ENCODE measurements around the gene SLC29A1.

The SLC29A1 gene

DNA sequence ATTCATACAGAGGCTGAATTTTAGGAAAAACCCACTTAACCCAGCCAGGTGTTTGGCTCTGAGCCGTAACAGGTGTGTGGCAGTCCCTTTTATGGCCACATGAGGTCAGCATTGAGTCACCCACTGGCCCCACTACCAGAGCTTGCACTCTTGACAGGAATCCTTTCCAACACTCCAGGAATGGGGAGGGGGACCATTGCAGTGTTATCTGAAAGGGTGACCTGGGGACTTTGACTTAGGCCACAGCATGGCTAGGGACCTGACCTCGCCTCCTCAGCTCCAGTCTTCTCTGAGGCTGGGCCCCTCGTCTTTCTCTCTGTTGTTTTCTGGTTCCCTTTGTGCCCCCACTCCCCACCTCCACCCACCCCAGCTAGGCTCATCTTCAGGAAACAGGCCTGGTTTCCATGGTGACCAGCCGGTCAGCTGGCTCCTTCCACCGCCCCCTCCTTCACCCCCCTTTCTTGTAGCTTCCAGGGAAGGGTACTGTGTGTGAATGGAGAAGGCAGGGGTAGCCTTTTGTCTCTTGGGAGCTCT lies 44.8 kb downstream of the SLC29A1 start:
- DNase-seq = peak; percentile 59

- DNase-seq = no peak
Observed at GRCh38 chr6:44269178-44269920, 46.0 kb downstream of the SLC29A1 start.

DNA sequence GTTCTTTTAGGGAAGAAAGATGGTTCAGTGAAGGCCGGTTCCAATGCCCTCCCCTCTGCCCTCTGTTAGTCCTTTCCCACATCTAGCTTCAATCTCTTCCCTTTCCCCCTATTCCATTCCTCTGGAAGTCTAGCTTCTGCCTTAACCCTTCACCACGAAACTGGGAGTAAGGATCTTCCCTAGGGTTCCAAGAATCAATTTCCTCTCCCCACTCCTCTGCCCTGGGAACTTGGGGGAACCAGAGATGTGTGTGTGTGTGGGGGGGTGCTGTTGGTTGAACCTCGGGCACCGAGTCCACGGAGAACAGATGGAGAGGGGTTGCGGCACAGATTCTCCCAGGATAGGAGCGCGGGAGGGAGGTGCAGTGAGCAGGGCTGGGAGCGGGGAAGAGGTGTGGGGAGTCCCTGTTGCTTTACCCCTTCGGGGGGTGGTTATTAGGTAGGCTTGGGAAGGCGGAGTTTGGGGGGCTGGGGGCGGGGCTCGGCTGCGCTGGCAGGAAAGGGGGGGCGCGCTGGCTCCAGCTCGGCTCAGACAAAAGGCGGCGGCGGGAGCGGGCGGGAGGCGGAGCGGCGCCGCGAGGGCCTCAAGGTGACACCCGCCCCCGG lies 46.6 kb downstream of the SLC29A1 start, which contains the start of gene TMEM151B:
Gene TMEM151B, plus strand, starts transcription at position 530 of the 605 bp plus-strand sequence. CDS start 293 bp downstream, outside the sequence.
- no peak for DNase-seq

- DNase-seq = no peak
Observed at GRCh38 chr6:44270526-44271405, 47.4 kb downstream of the SLC29A1 start.

DNA sequence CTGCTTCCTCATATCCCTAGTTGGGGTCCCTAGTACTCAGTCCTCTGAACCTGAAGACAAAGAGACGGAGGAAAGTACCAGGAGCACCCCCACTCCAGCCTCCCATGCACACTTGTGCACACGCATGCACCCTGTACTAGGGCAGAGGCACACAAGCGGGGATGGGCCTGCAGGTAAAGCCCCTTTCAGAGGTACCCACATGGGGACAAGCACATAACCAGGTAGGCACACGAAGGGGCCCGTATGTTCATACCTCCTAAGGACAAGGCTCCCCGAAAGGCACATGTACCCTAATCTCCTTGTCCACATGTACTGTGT lies 48.0 kb downstream of the SLC29A1 start:
- DNase-seq = no peak

DNA sequence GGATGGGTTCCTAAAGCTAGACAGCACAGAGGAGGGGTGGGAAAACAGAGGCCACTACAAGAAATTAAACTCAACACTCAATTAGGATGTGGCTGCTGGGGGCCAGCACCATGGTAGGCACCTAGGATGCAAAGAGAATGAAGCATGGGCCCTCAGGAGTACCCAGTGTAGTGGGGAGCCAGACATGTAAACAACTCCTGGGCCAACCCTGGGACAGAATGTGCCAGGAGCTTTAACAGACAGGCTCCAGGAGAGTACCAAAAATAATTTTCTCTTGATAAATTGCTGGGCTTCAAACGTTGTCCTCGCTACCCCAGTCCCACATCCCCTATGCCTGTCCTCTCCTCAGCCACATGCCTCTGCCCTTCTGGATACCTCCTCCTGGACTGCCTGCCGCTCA lies 48.5 kb downstream of the SLC29A1 start:
- no peak for DNase-seq

DNA sequence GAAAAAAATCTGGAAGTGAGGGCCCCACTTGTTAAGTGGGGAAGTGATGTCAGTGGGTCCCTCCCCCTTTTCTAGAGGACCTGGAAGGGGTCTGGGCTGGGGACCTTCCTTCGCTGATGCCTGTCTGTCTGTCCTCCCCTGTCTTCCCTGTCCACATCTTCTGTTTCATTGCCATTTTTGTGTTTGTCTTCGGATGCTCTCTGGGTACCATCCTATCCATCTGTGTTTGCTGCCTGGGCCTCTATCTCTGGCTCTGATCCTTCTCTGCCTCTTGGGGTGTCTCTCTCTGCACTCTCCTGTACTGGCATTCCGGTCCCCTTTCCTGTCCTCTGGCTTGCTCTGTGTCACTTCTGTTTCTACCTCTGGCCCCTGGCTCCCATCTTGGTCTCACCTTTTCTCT lies 49.1 kb downstream of the SLC29A1 start:
- no peak for DNase-seq

GRCh38 chr6:44272999-44273566 lies 49.7 kb downstream of the SLC29A1 start:
- DNase-seq = no peak

- DNase-seq = no peak
Observed at GRCh38 chr6:44273617-44274016, 50.2 kb downstream of the SLC29A1 start.

GRCh38 chr6:44275271-44275748 lies 51.9 kb downstream of the SLC29A1 start:
- DNase-seq = no peak

- DNase-seq = peak; percentile 64
Observed at GRCh38 chr6:44275749-44276648, 52.6 kb downstream of the SLC29A1 start.

DNA sequence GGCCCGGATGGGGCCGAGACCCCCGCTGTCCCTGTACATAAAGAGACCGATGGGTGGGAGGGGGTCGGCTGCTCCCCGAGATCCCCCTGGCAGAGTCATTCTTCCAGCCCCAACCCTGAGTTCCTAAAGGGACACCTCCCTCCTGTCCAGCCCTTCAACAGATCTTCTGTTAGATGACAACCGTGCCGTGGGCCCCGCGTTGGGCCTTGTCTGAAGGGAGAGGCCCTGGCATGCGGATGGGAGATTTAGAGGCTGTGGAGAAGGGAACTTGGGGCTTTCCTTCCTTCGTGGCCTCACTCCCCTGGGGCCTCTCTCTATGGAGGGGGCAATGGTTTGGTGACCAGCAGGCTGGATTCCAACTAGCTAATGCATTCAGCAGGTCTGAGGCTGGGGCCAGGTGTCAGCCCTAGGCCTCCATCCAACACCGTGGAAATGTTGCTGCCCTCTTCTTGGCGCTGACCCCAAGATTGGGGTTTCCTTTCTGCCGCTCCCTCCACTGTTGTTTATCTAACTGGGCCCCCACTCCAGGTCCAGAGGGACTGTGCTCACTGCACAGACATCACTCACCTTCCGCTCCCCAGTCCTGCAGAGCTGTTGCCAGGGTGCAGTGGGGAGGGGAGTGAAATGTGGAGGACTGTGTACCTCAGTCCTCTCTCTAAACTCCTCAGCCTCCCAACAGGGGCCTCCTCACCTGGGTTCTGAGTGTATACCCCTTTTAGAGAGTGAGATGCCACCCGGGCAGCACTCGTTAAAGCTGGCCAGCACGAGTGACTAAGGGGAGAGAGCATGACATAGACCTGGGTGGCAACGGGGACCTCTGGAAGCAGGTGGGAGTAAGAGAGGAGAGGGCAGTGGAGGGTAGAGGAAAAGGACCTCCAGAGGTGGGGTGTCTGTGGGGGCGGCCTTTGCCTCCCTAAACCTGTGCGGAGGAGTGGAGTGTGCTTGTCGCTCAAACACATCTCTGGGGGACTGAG lies 53.6 kb downstream of the SLC29A1 start:
- no peak for DNase-seq

- no peak for DNase-seq
Observed at GRCh38 chr6:44277763-44278162, 54.4 kb downstream of the SLC29A1 start.

DNA sequence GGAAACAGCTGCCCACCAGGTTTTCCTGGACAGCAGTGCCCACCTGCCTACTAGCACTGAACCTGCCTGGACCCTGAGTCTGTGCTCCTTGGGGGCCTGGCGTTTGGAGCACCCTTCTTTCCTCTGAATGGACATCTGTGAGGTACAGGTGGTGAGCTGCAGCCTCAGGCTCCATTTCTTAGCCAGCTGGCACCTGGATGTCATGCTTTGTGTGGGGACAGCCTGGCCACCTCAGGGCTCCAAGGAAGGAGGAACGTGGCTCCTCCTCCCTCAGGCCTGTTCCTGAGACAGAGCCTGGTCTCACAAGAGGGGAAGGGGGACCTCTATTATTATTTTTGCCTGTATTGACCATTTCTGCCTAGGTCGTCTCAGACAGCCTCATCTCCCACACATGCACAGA lies 54.9 kb downstream of the SLC29A1 start:
- DNase-seq = no peak

GRCh38 chr6:44278774-44279697 lies 55.6 kb downstream of the SLC29A1 start:
- no peak for DNase-seq

All from right kidney (tissue), 1 donor.